Measurements from ENCODE around the gene VENTX.

The VENTX gene

GRCh38 chr10:133269367-133269766 lies 31.7 kb downstream of the VENTX start:
- H3K27ac ChIP-seq (ENCODE audit: extremely low read depth, low read depth, low read length), result no peak overlapping the region
- no peaks in the 10 kb centered on the region for H3K4me1 ChIP-seq (ENCODE audit: control insufficient read depth, insufficient read depth, low read length)
- peaks cover 0 to 10% of the 10 kb centered on the region in 2 experiments; a peak in 1 of 3 replicates for H3K36me3 ChIP-seq (ENCODE audit: control insufficient read depth in 2 of 2, insufficient read depth in 1 of 2, low read length in 2 of 2)
- no peak overlapping the region for H3K4me3 ChIP-seq (ENCODE audit: low read depth, low read length)
- no peak for TF ChIP-seq ZNF677 (tag by site-specific recombination; IDR thresholded peaks at IDR 0.05)
- no peak for TF ChIP-seq ZNF658 (tag by site-specific recombination; IDR thresholded peaks at IDR 0.05)
- no peak for TF ChIP-seq KLF8 (tag by site-specific recombination; IDR thresholded peaks at IDR 0.05)
- TF ChIP-seq ZNF792 (tag by site-specific recombination; IDR thresholded peaks at IDR 0.05), result no peak
- no peak for TF ChIP-seq CTCF (tag by site-specific recombination; IDR thresholded peaks at IDR 0.05)
- no peak for TF ChIP-seq ZNF670 (tag by site-specific recombination; IDR thresholded peaks at IDR 0.05; ENCODE audit: low read depth)
- TF ChIP-seq ZNF488 (tag by site-specific recombination; IDR thresholded peaks at IDR 0.05), result no peak
- TF ChIP-seq, protein P1, sequence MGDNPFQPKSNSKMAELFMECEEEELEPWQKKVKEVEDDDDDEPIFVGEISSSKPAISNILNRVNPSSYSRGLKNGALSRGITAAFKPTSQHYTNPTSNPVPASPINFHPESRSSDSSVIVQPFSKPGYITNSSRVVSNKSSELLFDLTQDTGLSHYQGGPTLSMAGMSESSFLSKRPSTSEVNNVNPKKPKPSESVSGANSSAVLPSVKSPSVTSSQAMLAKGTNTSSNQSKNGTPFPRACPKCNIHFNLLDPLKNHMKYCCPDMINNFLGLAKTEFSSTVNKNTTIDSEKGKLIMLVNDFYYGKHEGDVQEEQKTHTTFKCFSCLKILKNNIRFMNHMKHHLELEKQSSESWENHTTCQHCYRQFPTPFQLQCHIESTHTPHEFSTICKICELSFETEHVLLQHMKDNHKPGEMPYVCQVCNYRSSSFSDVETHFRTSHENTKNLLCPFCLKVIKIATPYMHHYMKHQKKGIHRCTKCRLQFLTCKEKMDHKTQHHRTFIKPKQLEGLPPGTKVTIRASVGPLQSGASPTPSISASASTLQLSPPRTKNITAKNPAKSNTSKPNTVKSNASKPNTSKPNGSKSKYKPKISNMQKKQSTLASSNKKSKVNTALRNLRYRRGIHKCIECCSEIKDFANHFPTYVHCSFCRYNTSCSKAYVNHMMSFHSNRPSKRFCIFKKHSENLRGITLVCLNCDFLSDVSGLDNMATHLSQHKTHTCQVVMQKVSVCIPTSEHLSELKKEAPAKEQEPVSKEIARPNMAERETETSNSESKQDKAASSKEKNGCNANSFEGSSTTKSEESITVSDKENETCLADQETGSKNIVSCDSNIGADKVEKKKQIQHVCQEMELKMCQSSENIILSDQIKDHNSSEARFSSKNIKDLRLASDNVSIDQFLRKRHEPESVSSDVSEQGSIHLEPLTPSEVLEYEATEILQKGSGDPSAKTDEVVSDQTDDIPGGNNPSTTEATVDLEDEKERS (tag by site-specific recombination; IDR thresholded peaks at IDR 0.05), result no peak
- no peak for TF ChIP-seq ZNF585B (tag by site-specific recombination; IDR thresholded peaks at IDR 0.05)
- no peak for TF ChIP-seq ZNF239 (tag by site-specific recombination; IDR thresholded peaks at IDR 0.05)
- TF ChIP-seq ZNF157 (tag by site-specific recombination; IDR thresholded peaks at IDR 0.05), result no peak
- no peak for TF ChIP-seq BCL6B (tag by site-specific recombination; IDR thresholded peaks at IDR 0.05)
- TF ChIP-seq ZNF146 (tag by site-specific recombination; IDR thresholded peaks at IDR 0.05), result no peak
- no peak for TF ChIP-seq GLIS1 (tag by site-specific recombination; IDR thresholded peaks at IDR 0.05)
- TF ChIP-seq TRIM28 (IDR thresholded peaks at IDR 0.05; ENCODE audit: borderline replicate concordance, low read length), result no peak
- CTCF ChIA-PET, result interaction anchor here (0.5 kb wide), 1 partner anchor 329 kb away, joined by 5 read pairs; no protein-coding TSS in a partner anchor
- H3K9me3 ChIP-seq (ENCODE audit: control insufficient read depth, insufficient read depth, low read depth, low read length), result no peaks in the 10 kb centered on the region
- POLR2A ChIA-PET, result no interaction called here

GRCh38 chr10:133270204-133270603 lies 32.5 kb downstream of the VENTX start:
- H3K9me3 ChIP-seq (ENCODE audit: control insufficient read depth, insufficient read depth, low read depth, low read length), result no peaks in the 10 kb centered on the region
- TF ChIP-seq YY1 (tag by site-specific recombination; IDR thresholded peaks at IDR 0.05) (no peak), HIC1 (tag by site-specific recombination; IDR thresholded peaks at IDR 0.05) (0 out of 2 replicates have a peak, but pooled peaks have one; percentile 13), ZNF792 (tag by site-specific recombination; IDR thresholded peaks at IDR 0.05) (no peak)
- no peak overlapping the region for H3K4me3 ChIP-seq (ENCODE audit: low read depth, low read length)
- CTCF ChIA-PET, result interaction anchor here (0.6 to 0.7 kb wide), 2 partner anchors 24 to 34 kb away, joined by 3 read pairs; no protein-coding TSS in a partner anchor
- H3K27ac ChIP-seq (ENCODE audit: extremely low read depth, low read depth, low read length), result no peak overlapping the region
- H3K4me1 ChIP-seq (ENCODE audit: control insufficient read depth, insufficient read depth, low read length), result no peaks in the 10 kb centered on the region
- peaks cover 0 to 10% of the 10 kb centered on the region in 2 experiments; a peak in 1 of 3 replicates for H3K36me3 ChIP-seq (ENCODE audit: control insufficient read depth in 2 of 2, insufficient read depth in 1 of 2, low read length in 2 of 2)
- POLR2A ChIA-PET, result no interaction called here
